Fibroblast of lung (primary cell): Measurements from ENCODE around the gene G6PD.

ENCODE experiments used
- CTCF ChIP-seq, 2 donors: IDR thresholded peaks in 1 of 2; conservative IDR thresholded peaks in 1 of 2; 1 replicate in 1 of 2; 2 replicates in 1 of 2; pipeline ENCODE4 v1.5.1; 2011 to 2012; ENCODE audit warnings: low read length in 2 of 2, control low read depth in 1 of 2, inconsistent platforms in 1 of 2, low read depth in 1 of 2, mild to moderate bottlenecking in 1 of 2
- EZH2 ChIP-seq: IDR thresholded peaks from 2 replicates; pipeline ENCODE4 v1.5.1; 2012; ENCODE audit warnings: low read length, control low read depth, mild to moderate bottlenecking; ENCODE audit errors: missing control alignments

- TF ChIP-seq EZH2: no peak
- TF ChIP-seq CTCF (conservative IDR thresholded peaks at IDR 0.05 in 1 of 2, IDR thresholded peaks at IDR 0.05 in 1 of 2; ENCODE audit: low read depth in 1 of 2, low read length in 2 of 2): no peak
Observed at GRCh38 chrX:154592505-154592904, 45.9 kb upstream of the G6PD start.
